WTC11 (cell line): ENCODE measurements around the gene RIMBP2. TPM values are rescaled to one million over a fixed set of nuclear protein-coding genes. Genes with fewer than 3 reads are reported as not detected.

Experiments
- ATAC-seq: fragments of 200-7000 bp; cut with Tn5 transposase; 2 replicates; pipeline ENCODE4 v1.10.0; 2021; ENCODE audit warnings: mild to moderate bottlenecking, moderate library complexity
- CTCF ChIA-PET: fragments of 300-600 bp; sonication (Branson Sonifier 250); formaldehyde crosslinking; loops from one replicate; lab custom pipeline; 2021; ENCODE audit warnings: antibody characterized with exemption; lab: Charles Lee
- POLR2A ChIA-PET: fragments of 350-600 bp; sonication (Branson Sonifier 250); formaldehyde crosslinking; loops from one replicate; lab custom pipeline; 2021; ENCODE audit warnings: antibody characterized with exemption; lab: Charles Lee
- DNase-seq: peaks from one replicate; pipeline ENCODE4 v3.0.0; 2021; ENCODE audit warnings: low spot score
- H3K27ac Mint-ChIP-seq: 2 replicates; pipeline ENCODE4 v1.8.0; 2021; ENCODE audit warnings: mixed read lengths
- H3K27me3 Mint-ChIP-seq: 2 replicates; pipeline ENCODE4 v1.8.0; 2021; ENCODE audit warnings: low read depth, mild to moderate bottlenecking, moderate library complexity, mixed read lengths
- H3K36me3 Mint-ChIP-seq: 2 replicates; pipeline ENCODE4 v1.8.0; 2021; ENCODE audit warnings: mixed read lengths
- H3K4me1 Mint-ChIP-seq: 2 replicates; pipeline ENCODE4 v1.8.0; 2022; ENCODE audit warnings: mixed read lengths
- H3K4me3 Mint-ChIP-seq: 2 replicates; pipeline ENCODE4 v1.8.0; 2021; ENCODE audit warnings: mild to moderate bottlenecking, moderate library complexity, mixed read lengths
- H3K9me3 Mint-ChIP-seq: 2 replicates; pipeline ENCODE4 v1.8.0; 2021; ENCODE audit warnings: mixed read lengths
- ESRRA ChIP-seq: sonication (generic); formaldehyde crosslinking; IDR thresholded peaks from 2 replicates; pipeline ENCODE4 v1.8.1; 2022; ENCODE audit warnings: mild to moderate bottlenecking, missing genetic modification reagents, borderline replicate concordance
- FOXK1 ChIP-seq: sonication (generic); formaldehyde crosslinking; IDR thresholded peaks from 2 replicates; pipeline ENCODE4 v1.8.0; 2022; ENCODE audit warnings: mild to moderate bottlenecking, moderate library complexity, missing genetic modification reagents
- NR2C2 ChIP-seq: sonication (generic); formaldehyde crosslinking; IDR thresholded peaks from 2 replicates; pipeline ENCODE4 v1.8.0; 2022; ENCODE audit warnings: mild to moderate bottlenecking, missing genetic modification reagents
- SP1 ChIP-seq: sonication (generic); formaldehyde crosslinking; conservative IDR thresholded peaks from 2 replicates; pipeline ENCODE4 v1.8.1; 2022; ENCODE audit warnings: missing genetic modification reagents
- TCF7 ChIP-seq: sonication (generic); formaldehyde crosslinking; IDR thresholded peaks from 2 replicates; pipeline ENCODE4 v1.8.0; 2022; ENCODE audit warnings: mild to moderate bottlenecking, low read depth, missing genetic modification reagents, moderate library complexity
- ZNF416 ChIP-seq: fragments of 250-450 bp; sonication (Bioruptor Pico); IDR thresholded peaks from 2 replicates; pipeline ENCODE4 v1.9.0; 2021; ENCODE audit warnings: mild to moderate bottlenecking, inconsistent platforms
- ZNF423 ChIP-seq: fragments of 250-450 bp; sonication (Bioruptor Pico); IDR thresholded peaks from 2 replicates; pipeline ENCODE4 v2.1.2; 2022; ENCODE audit warnings: mild to moderate bottlenecking, moderate library complexity
- total RNA-seq: library from RNA; stranded (reverse); gene quantifications from 3 replicates; pipeline ENCODE4 v1.2.3, GENCODE V29; 2021
- TF ChIP-seq, protein P1 (sequence below): sonication (generic); formaldehyde crosslinking; IDR thresholded peaks from 2 replicates; pipeline ENCODE4 v1.8.0; 2022; ENCODE audit warnings: missing genetic modification reagents
- TF ChIP-seq, protein P2 (sequence below): sonication (generic); formaldehyde crosslinking; IDR thresholded peaks from 2 replicates; pipeline ENCODE4 v1.8.0; 2023; ENCODE audit warnings: missing genetic modification reagents, mild to moderate bottlenecking, borderline replicate concordance
- TF ChIP-seq, protein P3 (sequence below): sonication (generic); formaldehyde crosslinking; IDR thresholded peaks from 2 replicates; pipeline ENCODE4 v1.8.0; 2022; ENCODE audit warnings: mild to moderate bottlenecking, missing genetic modification reagents
- TF ChIP-seq, protein P4 (sequence below): sonication (generic); formaldehyde crosslinking; conservative IDR thresholded peaks from 2 replicates; pipeline ENCODE4 v1.8.1; 2022; ENCODE audit warnings: mild to moderate bottlenecking, missing genetic modification reagents
- TF ChIP-seq, protein P5 (sequence below): sonication (generic); formaldehyde crosslinking; IDR thresholded peaks from 2 replicates; pipeline ENCODE4 v1.8.1; 2023; ENCODE audit warnings: mild to moderate bottlenecking, missing genetic modification reagents, borderline replicate concordance
- TF ChIP-seq, protein P6 (sequence below): fragments of 250-450 bp; sonication (Bioruptor Pico); IDR thresholded peaks from 2 replicates; pipeline ENCODE4 v1.8.0; 2021; ENCODE audit warnings: mild to moderate bottlenecking
- TF ChIP-seq, protein P7 (sequence below): sonication (generic); formaldehyde crosslinking; IDR thresholded peaks from 2 replicates; pipeline ENCODE4 v1.8.1; 2023; ENCODE audit warnings: mild to moderate bottlenecking, missing genetic modification reagents
- TF ChIP-seq, protein P8 (sequence below): fragments of 250-450 bp; sonication (Bioruptor Pico); IDR thresholded peaks from 2 replicates; pipeline ENCODE4 v1.9.0; 2021; ENCODE audit warnings: moderate library complexity, mild to moderate bottlenecking, inconsistent platforms, borderline replicate concordance

RIMBP2 gene
- total RNA-seq, 1 experiment from 2014 or later: 2.6 TPM

DNA sequence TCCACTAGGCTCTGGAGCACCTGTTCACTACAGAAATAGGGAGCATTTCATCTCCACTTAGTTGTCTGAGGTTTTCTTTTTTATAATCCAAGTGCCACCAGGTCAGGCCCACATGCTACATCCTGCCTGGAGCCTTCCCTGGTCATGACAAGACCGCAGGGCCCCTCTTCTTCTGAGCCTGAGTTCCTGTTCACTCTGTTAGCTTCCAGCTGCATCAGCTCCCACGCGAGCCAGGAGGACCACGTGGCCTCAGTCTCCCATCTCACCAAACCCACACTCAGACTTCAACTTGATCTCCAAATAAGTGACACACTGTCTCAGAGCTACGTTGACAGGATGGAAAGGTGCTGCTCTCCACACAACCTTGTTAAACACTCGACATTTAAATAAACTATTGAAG is 21.0 kb downstream of the RIMBP2 start (continued):
- TF ChIP-seq, protein P1, sequence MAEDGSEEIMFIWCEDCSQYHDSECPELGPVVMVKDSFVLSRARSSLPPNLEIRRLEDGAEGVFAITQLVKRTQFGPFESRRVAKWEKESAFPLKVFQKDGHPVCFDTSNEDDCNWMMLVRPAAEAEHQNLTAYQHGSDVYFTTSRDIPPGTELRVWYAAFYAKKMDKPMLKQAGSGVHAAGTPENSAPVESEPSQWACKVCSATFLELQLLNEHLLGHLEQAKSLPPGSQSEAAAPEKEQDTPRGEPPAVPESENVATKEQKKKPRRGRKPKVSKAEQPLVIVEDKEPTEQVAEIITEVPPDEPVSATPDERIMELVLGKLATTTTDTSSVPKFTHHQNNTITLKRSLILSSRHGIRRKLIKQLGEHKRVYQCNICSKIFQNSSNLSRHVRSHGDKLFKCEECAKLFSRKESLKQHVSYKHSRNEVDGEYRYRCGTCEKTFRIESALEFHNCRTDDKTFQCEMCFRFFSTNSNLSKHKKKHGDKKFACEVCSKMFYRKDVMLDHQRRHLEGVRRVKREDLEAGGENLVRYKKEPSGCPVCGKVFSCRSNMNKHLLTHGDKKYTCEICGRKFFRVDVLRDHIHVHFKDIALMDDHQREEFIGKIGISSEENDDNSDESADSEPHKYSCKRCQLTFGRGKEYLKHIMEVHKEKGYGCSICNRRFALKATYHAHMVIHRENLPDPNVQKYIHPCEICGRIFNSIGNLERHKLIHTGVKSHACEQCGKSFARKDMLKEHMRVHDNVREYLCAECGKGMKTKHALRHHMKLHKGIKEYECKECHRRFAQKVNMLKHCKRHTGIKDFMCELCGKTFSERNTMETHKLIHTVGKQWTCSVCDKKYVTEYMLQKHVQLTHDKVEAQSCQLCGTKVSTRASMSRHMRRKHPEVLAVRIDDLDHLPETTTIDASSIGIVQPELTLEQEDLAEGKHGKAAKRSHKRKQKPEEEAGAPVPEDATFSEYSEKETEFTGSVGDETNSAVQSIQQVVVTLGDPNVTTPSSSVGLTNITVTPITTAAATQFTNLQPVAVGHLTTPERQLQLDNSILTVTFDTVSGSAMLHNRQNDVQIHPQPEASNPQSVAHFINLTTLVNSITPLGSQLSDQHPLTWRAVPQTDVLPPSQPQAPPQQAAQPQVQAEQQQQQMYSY (CRISPR knock-in tag): no peak
- no peak for TF ChIP-seq NR2C2 (CRISPR knock-in tag)

DNA sequence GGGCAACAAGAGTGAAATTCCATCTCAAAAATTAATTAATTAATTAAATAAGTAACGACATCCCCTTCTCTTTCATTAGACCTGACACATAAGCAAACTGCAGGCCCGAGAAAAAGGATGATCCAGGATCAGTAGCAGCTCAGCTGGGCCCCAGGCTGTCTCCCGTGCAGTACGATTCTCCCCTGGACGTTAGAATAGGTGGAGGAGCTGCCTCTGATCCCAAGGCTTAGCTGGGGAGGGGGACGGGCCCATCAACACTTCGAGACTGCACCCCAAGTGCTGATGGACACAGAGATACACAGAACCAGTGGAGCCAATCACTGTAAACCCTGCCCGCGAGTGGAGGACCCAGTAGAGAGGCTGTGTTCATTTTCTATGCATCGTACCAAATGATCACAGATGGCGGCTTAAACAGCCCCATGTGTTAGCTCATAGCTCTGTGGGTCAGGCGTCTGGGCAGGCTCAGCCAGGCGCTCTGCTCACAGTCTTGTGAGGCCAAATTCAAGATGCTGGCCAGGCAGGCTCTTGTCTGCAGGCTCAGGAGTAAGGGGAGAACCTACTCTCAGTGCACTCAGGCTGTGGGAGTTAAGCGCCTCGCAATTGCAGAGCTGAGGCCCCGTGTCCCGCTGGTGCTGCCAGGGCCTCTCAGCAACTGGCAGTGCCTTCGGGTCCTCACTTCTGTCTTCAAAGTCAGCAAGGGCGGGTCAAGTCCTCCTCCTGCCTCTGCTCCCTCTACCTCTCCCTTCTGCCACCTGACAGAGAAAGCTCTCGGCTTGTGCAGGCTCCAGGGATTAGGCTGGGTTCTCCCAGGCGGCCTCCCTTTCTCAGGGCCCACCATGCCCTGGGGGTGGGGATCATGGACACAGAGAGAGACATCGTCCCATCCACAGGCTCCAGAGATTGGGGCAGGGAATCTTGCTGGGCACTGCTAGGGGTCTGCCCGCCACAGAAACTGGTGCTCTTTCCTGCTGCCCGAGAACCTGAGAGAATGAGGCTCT is 26.4 kb downstream of the RIMBP2 start:
- ChIA-PET CTCF (interaction anchor here (1.0 kb wide), 2 partner anchors 14 to 63 kb away, joined by 3 to 5 read pairs; no protein-coding TSS in a partner anchor), POLR2A (no interaction called here)
- peaks cover 3% of the 10 kb centered on the region; the same call in 1 of the 2 replicates for H3K27me3 Mint-ChIP-seq
- H3K4me1 Mint-ChIP-seq: no peaks in the 10 kb centered on the region
- no peak for DNase-seq
- no peaks in the 10 kb centered on the region for H3K36me3 Mint-ChIP-seq
- H3K9me3 Mint-ChIP-seq: no peaks in the 10 kb centered on the region
- H3K4me3 Mint-ChIP-seq: no peak overlapping the region
- H3K27ac Mint-ChIP-seq: no peak overlapping the region
- ATAC-seq: no peak
- TF ChIP-seq TCF7 (CRISPR knock-in tag) (no peak), ZNF423 (CRISPR knock-in tag) (no peak), ESRRA (CRISPR knock-in tag) (no peak), FOXK1 (no peak), ZNF416 (no peak), SP1 (CRISPR knock-in tag) (no peak)
- TF ChIP-seq, protein P2, sequence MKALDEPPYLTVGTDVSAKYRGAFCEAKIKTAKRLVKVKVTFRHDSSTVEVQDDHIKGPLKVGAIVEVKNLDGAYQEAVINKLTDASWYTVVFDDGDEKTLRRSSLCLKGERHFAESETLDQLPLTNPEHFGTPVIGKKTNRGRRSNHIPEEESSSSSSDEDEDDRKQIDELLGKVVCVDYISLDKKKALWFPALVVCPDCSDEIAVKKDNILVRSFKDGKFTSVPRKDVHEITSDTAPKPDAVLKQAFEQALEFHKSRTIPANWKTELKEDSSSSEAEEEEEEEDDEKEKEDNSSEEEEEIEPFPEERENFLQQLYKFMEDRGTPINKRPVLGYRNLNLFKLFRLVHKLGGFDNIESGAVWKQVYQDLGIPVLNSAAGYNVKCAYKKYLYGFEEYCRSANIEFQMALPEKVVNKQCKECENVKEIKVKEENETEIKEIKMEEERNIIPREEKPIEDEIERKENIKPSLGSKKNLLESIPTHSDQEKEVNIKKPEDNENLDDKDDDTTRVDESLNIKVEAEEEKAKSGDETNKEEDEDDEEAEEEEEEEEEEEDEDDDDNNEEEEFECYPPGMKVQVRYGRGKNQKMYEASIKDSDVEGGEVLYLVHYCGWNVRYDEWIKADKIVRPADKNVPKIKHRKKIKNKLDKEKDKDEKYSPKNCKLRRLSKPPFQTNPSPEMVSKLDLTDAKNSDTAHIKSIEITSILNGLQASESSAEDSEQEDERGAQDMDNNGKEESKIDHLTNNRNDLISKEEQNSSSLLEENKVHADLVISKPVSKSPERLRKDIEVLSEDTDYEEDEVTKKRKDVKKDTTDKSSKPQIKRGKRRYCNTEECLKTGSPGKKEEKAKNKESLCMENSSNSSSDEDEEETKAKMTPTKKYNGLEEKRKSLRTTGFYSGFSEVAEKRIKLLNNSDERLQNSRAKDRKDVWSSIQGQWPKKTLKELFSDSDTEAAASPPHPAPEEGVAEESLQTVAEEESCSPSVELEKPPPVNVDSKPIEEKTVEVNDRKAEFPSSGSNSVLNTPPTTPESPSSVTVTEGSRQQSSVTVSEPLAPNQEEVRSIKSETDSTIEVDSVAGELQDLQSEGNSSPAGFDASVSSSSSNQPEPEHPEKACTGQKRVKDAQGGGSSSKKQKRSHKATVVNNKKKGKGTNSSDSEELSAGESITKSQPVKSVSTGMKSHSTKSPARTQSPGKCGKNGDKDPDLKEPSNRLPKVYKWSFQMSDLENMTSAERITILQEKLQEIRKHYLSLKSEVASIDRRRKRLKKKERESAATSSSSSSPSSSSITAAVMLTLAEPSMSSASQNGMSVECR (CRISPR knock-in tag): no peak
- TF ChIP-seq, protein P3, sequence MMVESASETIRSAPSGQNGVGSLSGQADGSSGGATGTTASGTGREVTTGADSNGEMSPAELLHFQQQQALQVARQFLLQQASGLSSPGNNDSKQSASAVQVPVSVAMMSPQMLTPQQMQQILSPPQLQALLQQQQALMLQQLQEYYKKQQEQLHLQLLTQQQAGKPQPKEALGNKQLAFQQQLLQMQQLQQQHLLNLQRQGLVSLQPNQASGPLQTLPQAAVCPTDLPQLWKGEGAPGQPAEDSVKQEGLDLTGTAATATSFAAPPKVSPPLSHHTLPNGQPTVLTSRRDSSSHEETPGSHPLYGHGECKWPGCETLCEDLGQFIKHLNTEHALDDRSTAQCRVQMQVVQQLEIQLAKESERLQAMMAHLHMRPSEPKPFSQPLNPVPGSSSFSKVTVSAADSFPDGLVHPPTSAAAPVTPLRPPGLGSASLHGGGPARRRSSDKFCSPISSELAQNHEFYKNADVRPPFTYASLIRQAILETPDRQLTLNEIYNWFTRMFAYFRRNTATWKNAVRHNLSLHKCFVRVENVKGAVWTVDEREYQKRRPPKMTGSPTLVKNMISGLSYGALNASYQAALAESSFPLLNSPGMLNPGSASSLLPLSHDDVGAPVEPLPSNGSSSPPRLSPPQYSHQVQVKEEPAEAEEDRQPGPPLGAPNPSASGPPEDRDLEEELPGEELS (CRISPR knock-in tag): no peak
- TF ChIP-seq, protein P4, sequence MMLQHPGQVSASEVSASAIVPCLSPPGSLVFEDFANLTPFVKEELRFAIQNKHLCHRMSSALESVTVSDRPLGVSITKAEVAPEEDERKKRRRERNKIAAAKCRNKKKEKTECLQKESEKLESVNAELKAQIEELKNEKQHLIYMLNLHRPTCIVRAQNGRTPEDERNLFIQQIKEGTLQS (CRISPR knock-in tag): no peak
- TF ChIP-seq, protein P5, sequence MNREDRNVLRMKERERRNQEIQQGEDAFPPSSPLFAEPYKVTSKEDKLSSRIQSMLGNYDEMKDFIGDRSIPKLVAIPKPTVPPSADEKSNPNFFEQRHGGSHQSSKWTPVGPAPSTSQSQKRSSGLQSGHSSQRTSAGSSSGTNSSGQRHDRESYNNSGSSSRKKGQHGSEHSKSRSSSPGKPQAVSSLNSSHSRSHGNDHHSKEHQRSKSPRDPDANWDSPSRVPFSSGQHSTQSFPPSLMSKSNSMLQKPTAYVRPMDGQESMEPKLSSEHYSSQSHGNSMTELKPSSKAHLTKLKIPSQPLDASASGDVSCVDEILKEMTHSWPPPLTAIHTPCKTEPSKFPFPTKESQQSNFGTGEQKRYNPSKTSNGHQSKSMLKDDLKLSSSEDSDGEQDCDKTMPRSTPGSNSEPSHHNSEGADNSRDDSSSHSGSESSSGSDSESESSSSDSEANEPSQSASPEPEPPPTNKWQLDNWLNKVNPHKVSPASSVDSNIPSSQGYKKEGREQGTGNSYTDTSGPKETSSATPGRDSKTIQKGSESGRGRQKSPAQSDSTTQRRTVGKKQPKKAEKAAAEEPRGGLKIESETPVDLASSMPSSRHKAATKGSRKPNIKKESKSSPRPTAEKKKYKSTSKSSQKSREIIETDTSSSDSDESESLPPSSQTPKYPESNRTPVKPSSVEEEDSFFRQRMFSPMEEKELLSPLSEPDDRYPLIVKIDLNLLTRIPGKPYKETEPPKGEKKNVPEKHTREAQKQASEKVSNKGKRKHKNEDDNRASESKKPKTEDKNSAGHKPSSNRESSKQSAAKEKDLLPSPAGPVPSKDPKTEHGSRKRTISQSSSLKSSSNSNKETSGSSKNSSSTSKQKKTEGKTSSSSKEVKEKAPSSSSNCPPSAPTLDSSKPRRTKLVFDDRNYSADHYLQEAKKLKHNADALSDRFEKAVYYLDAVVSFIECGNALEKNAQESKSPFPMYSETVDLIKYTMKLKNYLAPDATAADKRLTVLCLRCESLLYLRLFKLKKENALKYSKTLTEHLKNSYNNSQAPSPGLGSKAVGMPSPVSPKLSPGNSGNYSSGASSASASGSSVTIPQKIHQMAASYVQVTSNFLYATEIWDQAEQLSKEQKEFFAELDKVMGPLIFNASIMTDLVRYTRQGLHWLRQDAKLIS: no peak
- TF ChIP-seq, protein P6, sequence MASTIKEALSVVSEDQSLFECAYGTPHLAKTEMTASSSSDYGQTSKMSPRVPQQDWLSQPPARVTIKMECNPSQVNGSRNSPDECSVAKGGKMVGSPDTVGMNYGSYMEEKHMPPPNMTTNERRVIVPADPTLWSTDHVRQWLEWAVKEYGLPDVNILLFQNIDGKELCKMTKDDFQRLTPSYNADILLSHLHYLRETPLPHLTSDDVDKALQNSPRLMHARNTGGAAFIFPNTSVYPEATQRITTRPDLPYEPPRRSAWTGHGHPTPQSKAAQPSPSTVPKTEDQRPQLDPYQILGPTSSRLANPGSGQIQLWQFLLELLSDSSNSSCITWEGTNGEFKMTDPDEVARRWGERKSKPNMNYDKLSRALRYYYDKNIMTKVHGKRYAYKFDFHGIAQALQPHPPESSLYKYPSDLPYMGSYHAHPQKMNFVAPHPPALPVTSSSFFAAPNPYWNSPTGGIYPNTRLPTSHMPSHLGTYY: no peak
- TF ChIP-seq, protein P7, sequence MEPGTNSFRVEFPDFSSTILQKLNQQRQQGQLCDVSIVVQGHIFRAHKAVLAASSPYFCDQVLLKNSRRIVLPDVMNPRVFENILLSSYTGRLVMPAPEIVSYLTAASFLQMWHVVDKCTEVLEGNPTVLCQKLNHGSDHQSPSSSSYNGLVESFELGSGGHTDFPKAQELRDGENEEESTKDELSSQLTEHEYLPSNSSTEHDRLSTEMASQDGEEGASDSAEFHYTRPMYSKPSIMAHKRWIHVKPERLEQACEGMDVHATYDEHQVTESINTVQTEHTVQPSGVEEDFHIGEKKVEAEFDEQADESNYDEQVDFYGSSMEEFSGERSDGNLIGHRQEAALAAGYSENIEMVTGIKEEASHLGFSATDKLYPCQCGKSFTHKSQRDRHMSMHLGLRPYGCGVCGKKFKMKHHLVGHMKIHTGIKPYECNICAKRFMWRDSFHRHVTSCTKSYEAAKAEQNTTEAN: no peak
- TF ChIP-seq, protein P8, sequence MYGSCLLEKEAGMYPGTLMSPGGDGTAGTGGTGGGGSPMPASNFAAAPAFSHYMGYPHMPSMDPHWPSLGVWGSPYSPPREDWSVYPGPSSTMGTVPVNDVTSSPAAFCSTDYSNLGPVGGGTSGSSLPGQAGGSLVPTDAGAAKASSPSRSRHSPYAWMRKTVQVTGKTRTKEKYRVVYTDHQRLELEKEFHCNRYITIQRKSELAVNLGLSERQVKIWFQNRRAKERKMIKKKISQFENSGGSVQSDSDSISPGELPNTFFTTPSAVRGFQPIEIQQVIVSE (CRISPR knock-in tag): no peak
